HCT116 (cell line): ENCODE data around the gene GPR139.

Experiments
- EZH2 ChIP-seq: fragments of 200-600 bp; sonication (generic); IDR thresholded peaks from 2 replicates; pipeline ENCODE4 v1.6.1; 2017; ENCODE audit warnings: antibody characterized with exemption, mixed run types
- TCF7L2 ChIP-seq: IDR thresholded peaks from 2 replicates; pipeline ENCODE4 v1.7.0; 2011; ENCODE audit warnings: borderline replicate concordance, inconsistent platforms; ENCODE audit not compliant: insufficient read depth, insufficient read length; ENCODE audit errors: extremely low read depth
- TF ChIP-seq, protein P1 (sequence below), 3 experiments: fragments of 200-600 bp in 1 of 3; sonication (generic) in 1 of 3; IDR thresholded peaks in 2 of 3; conservative IDR thresholded peaks in 1 of 3; 2 replicates each; pipeline ENCODE4 v1.5.1; 2012 to 2017; ENCODE audit warnings: low read depth in 2 of 3, low read length in 2 of 3, antibody characterized with exemption in 1 of 3, borderline replicate concordance in 1 of 3, control low read depth in 1 of 3, mild to moderate bottlenecking in 1 of 3, mixed read lengths in 1 of 3, mixed run types in 1 of 3, moderate library complexity in 1 of 3; ENCODE audit not compliant: insufficient read depth in 1 of 3
- TF ChIP-seq, protein P2 (sequence below): IDR thresholded peaks from 2 replicates; pipeline ENCODE4 v1.6.1; 2012; ENCODE audit warnings: low read depth

- TF ChIP-seq, protein P1, sequence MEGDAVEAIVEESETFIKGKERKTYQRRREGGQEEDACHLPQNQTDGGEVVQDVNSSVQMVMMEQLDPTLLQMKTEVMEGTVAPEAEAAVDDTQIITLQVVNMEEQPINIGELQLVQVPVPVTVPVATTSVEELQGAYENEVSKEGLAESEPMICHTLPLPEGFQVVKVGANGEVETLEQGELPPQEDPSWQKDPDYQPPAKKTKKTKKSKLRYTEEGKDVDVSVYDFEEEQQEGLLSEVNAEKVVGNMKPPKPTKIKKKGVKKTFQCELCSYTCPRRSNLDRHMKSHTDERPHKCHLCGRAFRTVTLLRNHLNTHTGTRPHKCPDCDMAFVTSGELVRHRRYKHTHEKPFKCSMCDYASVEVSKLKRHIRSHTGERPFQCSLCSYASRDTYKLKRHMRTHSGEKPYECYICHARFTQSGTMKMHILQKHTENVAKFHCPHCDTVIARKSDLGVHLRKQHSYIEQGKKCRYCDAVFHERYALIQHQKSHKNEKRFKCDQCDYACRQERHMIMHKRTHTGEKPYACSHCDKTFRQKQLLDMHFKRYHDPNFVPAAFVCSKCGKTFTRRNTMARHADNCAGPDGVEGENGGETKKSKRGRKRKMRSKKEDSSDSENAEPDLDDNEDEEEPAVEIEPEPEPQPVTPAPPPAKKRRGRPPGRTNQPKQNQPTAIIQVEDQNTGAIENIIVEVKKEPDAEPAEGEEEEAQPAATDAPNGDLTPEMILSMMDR (IDR thresholded peaks at IDR 0.05 in 2 of 3, conservative IDR thresholded peaks at IDR 0.05 in 1 of 3; ENCODE audit: borderline replicate concordance in 1 of 3, insufficient read depth in 1 of 3, low read depth in 2 of 3, low read length in 2 of 3), result no peak
- no peak for TF ChIP-seq TCF7L2
- no peak for TF ChIP-seq EZH2
- TF ChIP-seq, protein P2, sequence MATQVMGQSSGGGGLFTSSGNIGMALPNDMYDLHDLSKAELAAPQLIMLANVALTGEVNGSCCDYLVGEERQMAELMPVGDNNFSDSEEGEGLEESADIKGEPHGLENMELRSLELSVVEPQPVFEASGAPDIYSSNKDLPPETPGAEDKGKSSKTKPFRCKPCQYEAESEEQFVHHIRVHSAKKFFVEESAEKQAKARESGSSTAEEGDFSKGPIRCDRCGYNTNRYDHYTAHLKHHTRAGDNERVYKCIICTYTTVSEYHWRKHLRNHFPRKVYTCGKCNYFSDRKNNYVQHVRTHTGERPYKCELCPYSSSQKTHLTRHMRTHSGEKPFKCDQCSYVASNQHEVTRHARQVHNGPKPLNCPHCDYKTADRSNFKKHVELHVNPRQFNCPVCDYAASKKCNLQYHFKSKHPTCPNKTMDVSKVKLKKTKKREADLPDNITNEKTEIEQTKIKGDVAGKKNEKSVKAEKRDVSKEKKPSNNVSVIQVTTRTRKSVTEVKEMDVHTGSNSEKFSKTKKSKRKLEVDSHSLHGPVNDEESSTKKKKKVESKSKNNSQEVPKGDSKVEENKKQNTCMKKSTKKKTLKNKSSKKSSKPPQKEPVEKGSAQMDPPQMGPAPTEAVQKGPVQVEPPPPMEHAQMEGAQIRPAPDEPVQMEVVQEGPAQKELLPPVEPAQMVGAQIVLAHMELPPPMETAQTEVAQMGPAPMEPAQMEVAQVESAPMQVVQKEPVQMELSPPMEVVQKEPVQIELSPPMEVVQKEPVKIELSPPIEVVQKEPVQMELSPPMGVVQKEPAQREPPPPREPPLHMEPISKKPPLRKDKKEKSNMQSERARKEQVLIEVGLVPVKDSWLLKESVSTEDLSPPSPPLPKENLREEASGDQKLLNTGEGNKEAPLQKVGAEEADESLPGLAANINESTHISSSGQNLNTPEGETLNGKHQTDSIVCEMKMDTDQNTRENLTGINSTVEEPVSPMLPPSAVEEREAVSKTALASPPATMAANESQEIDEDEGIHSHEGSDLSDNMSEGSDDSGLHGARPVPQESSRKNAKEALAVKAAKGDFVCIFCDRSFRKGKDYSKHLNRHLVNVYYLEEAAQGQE, result no peak
These were observed 28.8 kb upstream of the GPR139 start for GRCh38 chr16:20102521-20102920.
